HCT116 (cell line): ENCODE data around the gene SLC35G3. TPM values are rescaled to one million over a fixed set of nuclear protein-coding genes. Genes with fewer than 3 reads are reported as not detected.
A peak's percentile ranks its signal among the peaks of the same experiment; 100 is the strongest.

Experiments
- ATAC-seq: fragments of 200-7000 bp; cut with Tn5 transposase; 2 replicates; pipeline ENCODE4 v1.9.1; 2020; ENCODE audit warnings: mild to moderate bottlenecking, moderate library complexity
- BruUV-seq: library from RNA; stranded (reverse); fragments of 400-500 nt; replicated peaks from 2 replicates; lab custom pipeline; 2021; lab: Mats Ljungman, UMichigan
- CTCF ChIA-PET: fragments of 300-600 bp; sonication (Branson Sonifier 250); formaldehyde crosslinking; loops from one replicate; lab custom pipeline; 2021; ENCODE audit warnings: antibody characterized with exemption; lab: Charles Lee
- POLR2A ChIA-PET: fragments of 300-600, 350-600 bp; sonication (Branson Sonifier 250); formaldehyde crosslinking; loops from one replicate; lab custom pipeline; 2021; ENCODE audit warnings: antibody characterized with exemption; lab: Charles Lee
- RAD21 ChIA-PET, 2 experiments: fragments of 300-600 bp; sonication (Branson Sonifier 250); formaldehyde crosslinking; loops; one replicate each; lab custom pipeline; 2023; ENCODE audit warnings: low total read pairs in 2 of 2; ENCODE audit not compliant: uncharacterized antibody in 2 of 2, unreplicated experiment in 2 of 2, low non-redundant PET in 1 of 2; lab: Charles Lee
- DNase-seq: peaks from one replicate; pipeline ENCODE4 v3.0.0-alpha.2; 2010; ENCODE audit warnings: low read depth, low spot score
- H2AFZ ChIP-seq: fragments of 200-600 bp; shearing (Covaris generic), sonication (generic); 2 replicates; pipeline ENCODE4 v1.6.1; 2017; ENCODE audit warnings: low read depth, mixed run types, mixed read lengths, antibody characterized with exemption, low read length; ENCODE audit not compliant: poor library complexity, severe bottlenecking
- H3K27ac ChIP-seq: 2 replicates; pipeline ENCODE4 v1.5.1; 2012; ENCODE audit warnings: low read depth, low read length
- H3K27me3 ChIP-seq: fragments of 200-600 bp; sonication (generic); 2 replicates; pipeline ENCODE4 v1.6.1; 2016; ENCODE audit warnings: mixed run types, low read length, mixed read lengths; ENCODE audit not compliant: insufficient read depth
- H3K36me3 ChIP-seq, 2 experiments: fragments of 200-500 bp in 1 of 2; fragments of 200-600 bp in 1 of 2; sonication (Bioruptor generic) in 1 of 2; sonication (generic) in 1 of 2; 2 replicates each; pipeline versions ENCODE4 v1.5.1 to v1.6.1; 2014 to 2016; ENCODE audit warnings: low read length in 2 of 2, inconsistent platforms in 1 of 2, mixed read lengths in 1 of 2, mixed run types in 1 of 2; ENCODE audit not compliant: insufficient read depth in 2 of 2, control insufficient read depth in 1 of 2
- H3K4me1 ChIP-seq, 2 experiments: fragments of 200-600 bp in 1 of 2; sonication (generic) in 1 of 2; 2 replicates each; pipeline versions ENCODE4 v1.5.1 to v1.6.1; 2012 to 2017; ENCODE audit warnings: low read length in 2 of 2, inconsistent platforms in 1 of 2, mild to moderate bottlenecking in 1 of 2, mixed read lengths in 1 of 2, mixed run types in 1 of 2, moderate library complexity in 1 of 2; ENCODE audit not compliant: insufficient read depth in 2 of 2, control insufficient read depth in 1 of 2
- H3K4me2 ChIP-seq: fragments of 200-600 bp; sonication (generic); 2 replicates; pipeline ENCODE4 v1.6.1; 2017; ENCODE audit warnings: mixed run types, low read length, mixed read lengths
- H3K4me3 ChIP-seq, 2 experiments: fragments of 200-600 bp in 1 of 2; sonication (generic) in 1 of 2; replicated peaks in 1 of 2; 2 replicates each; pipeline ENCODE4 v1.5.1; 2011 to 2016; ENCODE audit warnings: low read length in 2 of 2, control low read depth in 1 of 2, low read depth in 1 of 2, mild to moderate bottlenecking in 1 of 2, mixed read lengths in 1 of 2, mixed run types in 1 of 2
- H3K79me2 ChIP-seq: fragments of 200-600 bp; sonication (generic); 2 replicates; pipeline ENCODE4 v1.6.1; 2017; ENCODE audit warnings: mild to moderate bottlenecking, mixed run types, low read length, moderate library complexity, mixed read lengths; ENCODE audit not compliant: insufficient read depth
- H3K9ac ChIP-seq: fragments of 200-600 bp; sonication (generic); 2 replicates; pipeline ENCODE4 v1.6.1; 2016; ENCODE audit warnings: low read length, mixed read lengths
- H3K9me2 ChIP-seq: fragments of 200-600 bp; sonication (generic), shearing (Covaris generic); 2 replicates; pipeline ENCODE4 v1.6.1; 2017; ENCODE audit warnings: mixed run types, mild to moderate bottlenecking, moderate library complexity; ENCODE audit not compliant: insufficient read depth
- H3K9me3 ChIP-seq, 2 experiments: fragments of 200-500 bp in 1 of 2; fragments of 200-600 bp in 1 of 2; sonication (Bioruptor generic) in 1 of 2; sonication (generic) in 1 of 2; 2 replicates each; pipeline ENCODE4 v1.6.1; 2014 to 2017; ENCODE audit warnings: low read length in 2 of 2, mixed read lengths in 2 of 2, inconsistent platforms in 1 of 2, low read depth in 1 of 2, mild to moderate bottlenecking in 1 of 2, mixed run types in 1 of 2, moderate library complexity in 1 of 2; ENCODE audit not compliant: control insufficient read depth in 1 of 2, insufficient read depth in 1 of 2
- H4K20me1 ChIP-seq: fragments of 200-600 bp; sonication (generic), shearing (Covaris generic); 2 replicates; pipeline ENCODE4 v1.6.1; 2017; ENCODE audit warnings: mixed run types, mild to moderate bottlenecking, moderate library complexity; ENCODE audit not compliant: insufficient read depth
- CEBPB ChIP-seq: IDR thresholded peaks from 2 replicates; pipeline ENCODE4 v1.6.1; 2012; ENCODE audit warnings: low read depth
- EGR1 ChIP-seq: IDR thresholded peaks from 2 replicates; pipeline ENCODE4 v1.6.1; 2012; ENCODE audit warnings: low read depth
- EZH2 ChIP-seq: fragments of 200-600 bp; sonication (generic); IDR thresholded peaks from 2 replicates; pipeline ENCODE4 v1.6.1; 2017; ENCODE audit warnings: antibody characterized with exemption, mixed run types
- JUND ChIP-seq: IDR thresholded peaks from 2 replicates; pipeline ENCODE4 v1.6.1; 2012
- SP1 ChIP-seq: IDR thresholded peaks from 2 replicates; pipeline ENCODE4 v1.6.1; 2012; ENCODE audit warnings: low read depth
- SRF ChIP-seq: IDR thresholded peaks from 2 replicates; pipeline ENCODE4 v1.6.1; 2012; ENCODE audit warnings: low read depth
- TCF7L2 ChIP-seq: IDR thresholded peaks from 2 replicates; pipeline ENCODE4 v1.7.0; 2011; ENCODE audit warnings: borderline replicate concordance, inconsistent platforms; ENCODE audit not compliant: insufficient read depth, insufficient read length; ENCODE audit errors: extremely low read depth
- ZFX ChIP-seq: fragments of 450-650 bp; IDR thresholded peaks from 2 replicates; pipeline ENCODE4 v1.6.1; 2017
- ZNF274 ChIP-seq: fragments of 200-500 bp; sonication (Bioruptor generic); IDR thresholded peaks from 2 replicates; pipeline ENCODE4 v1.6.1; 2014; ENCODE audit warnings: mild to moderate bottlenecking, low read depth, low read length, inconsistent platforms
- intact Hi-C: fragments of 100-400 bp; cut with micrococcal nuclease; formaldehyde crosslinking; loops from 2 replicates; pipeline ENCODE4 v1.10.0; 2022
- total RNA-seq: library from RNA; stranded (reverse); gene quantifications from one replicate; pipeline ENCODE4 v1.2.1, GENCODE V29; 2021; ENCODE audit not compliant: unreplicated experiment

The SLC35G3 gene
- total RNA-seq, 1 experiment from 2014 or later, result not detected

DNA sequence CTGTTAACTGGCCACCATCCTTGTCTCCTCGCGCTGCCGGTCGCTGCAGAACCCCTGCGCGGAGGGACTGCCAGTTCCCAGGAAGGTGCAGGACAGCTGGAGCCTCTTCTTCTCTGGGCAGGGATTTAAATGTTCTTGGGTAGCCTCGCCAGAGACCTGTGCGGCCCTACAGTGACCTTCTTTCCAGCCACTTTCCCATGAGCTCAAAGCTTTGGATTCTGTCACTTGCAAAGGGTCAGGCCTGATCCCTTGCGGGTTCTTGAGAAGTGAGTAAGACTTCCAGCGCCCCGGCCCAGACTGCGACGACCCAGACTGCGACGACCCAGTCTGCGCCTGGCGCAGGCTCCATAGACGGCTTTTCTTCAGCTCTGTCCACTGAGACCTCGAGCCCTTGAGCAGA is 47.3 kb upstream of the SLC35G3 start:
- no peaks in the 10 kb centered on the region for H4K20me1 ChIP-seq
- H3K79me2 ChIP-seq, result no peaks in the 10 kb centered on the region
- ATAC-seq (no peak), DNase-seq (no peak)
- RAD21 ChIA-PET, result no interaction called here
- H3K9me3 ChIP-seq, result no peaks in the 10 kb centered on the region
- H3K9ac ChIP-seq, result no peak overlapping the region
- no peaks in the 10 kb centered on the region for H3K36me3 ChIP-seq
- no peak overlapping the region for H2AFZ ChIP-seq
- peak overlapping the region; percentile 89 for H3K4me2 ChIP-seq
- CTCF ChIA-PET, result no interaction called here
- BruUV-seq, result no TSS peak
- H3K27me3 ChIP-seq, result no peaks in the 10 kb centered on the region
- TF ChIP-seq EZH2, result no peak
- TF ChIP-seq TCF7L2, result no peak
- no peak for TF ChIP-seq SP1
- no peak for TF ChIP-seq EGR1
- no peak for TF ChIP-seq CEBPB
- no peak for TF ChIP-seq JUND
- TF ChIP-seq ZNF274, result no peak
- peak overlapping the region; percentile 58; the same call in 1 of the 2 replicates for H3K27ac ChIP-seq
- no peaks in the 10 kb centered on the region for H3K9me2 ChIP-seq
- peak overlapping the region in 1 of 2 experiments; percentile 73; a peak in 2 of 4 replicates for H3K4me3 ChIP-seq
- POLR2A ChIA-PET, result interaction anchor here (0.6 kb wide), 1 partner anchor 12 kb away, joined by 3 read pairs; no protein-coding TSS in a partner anchor
- H3K4me1 ChIP-seq, result peaks cover 28% of the 10 kb centered on the region in 2 experiments
- intact Hi-C loops, result loop anchor here (5.0 kb wide), 1 partner anchor 259 kb away; the partner anchor contains the start of gene LIG3

DNA sequence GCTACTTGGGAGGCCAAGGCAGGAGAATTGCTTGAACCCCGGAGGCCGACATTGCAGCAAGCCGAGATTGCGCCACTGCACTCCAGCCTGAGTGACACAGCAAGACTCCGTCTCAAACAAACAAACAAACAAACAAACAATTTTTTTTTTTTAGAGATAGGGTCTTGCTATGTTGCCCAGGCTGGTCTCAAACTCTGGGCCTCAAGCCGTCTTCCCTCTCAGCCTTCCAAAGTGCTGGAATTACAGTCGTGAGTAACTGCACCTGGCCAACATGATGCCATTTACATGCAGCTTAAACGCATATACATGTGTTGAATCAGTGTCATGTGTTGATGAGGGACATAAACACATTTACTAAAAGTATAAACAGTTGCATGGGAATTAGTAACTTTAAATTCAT is 46.7 kb upstream of the SLC35G3 start:
- no peaks in the 10 kb centered on the region for H3K27me3 ChIP-seq
- H3K27ac ChIP-seq, result no peak overlapping the region
- H3K9me3 ChIP-seq, result no peaks in the 10 kb centered on the region
- intact Hi-C loops, result loop anchor here (5.0 kb wide), 1 partner anchor 259 kb away; the partner anchor contains the start of gene LIG3
- CTCF ChIA-PET, result no interaction called here
- BruUV-seq, result no TSS peak
- no peaks in the 10 kb centered on the region for H4K20me1 ChIP-seq
- H3K36me3 ChIP-seq, result no peaks in the 10 kb centered on the region
- TF ChIP-seq SRF (no peak), JUND (no peak), ZFX (no peak)
- no peak overlapping the region for H2AFZ ChIP-seq
- no peak overlapping the region for H3K4me3 ChIP-seq
- no peaks in the 10 kb centered on the region for H3K79me2 ChIP-seq
- ATAC-seq (no peak), DNase-seq (no peak)
- no peaks in the 10 kb centered on the region for H3K9me2 ChIP-seq
- no peak overlapping the region for H3K9ac ChIP-seq
- POLR2A ChIA-PET, result no interaction called here
- RAD21 ChIA-PET, result no interaction called here
- H3K4me2 ChIP-seq, result no peak overlapping the region
- H3K4me1 ChIP-seq, result peaks cover 28% of the 10 kb centered on the region in 2 experiments
